Pons (tissue), 1 donor: ENCODE results near the gene IL1RL1.
"Not testable (repeated sequence)": the region's sequence is repeated elsewhere in the genome, so short reads cannot be mapped to it uniquely, and the experiment has no call there.

Source experiments
- DNase-seq: peaks from one replicate; pipeline ENCODE4 v3.0.0-alpha.2; 2016; ENCODE audit warnings: low spot score

Gene IL1RL1

GRCh38 chr2:102294802-102295489, 16.4 kb upstream of the IL1RL1 start:
- no peak for DNase-seq

DNA sequence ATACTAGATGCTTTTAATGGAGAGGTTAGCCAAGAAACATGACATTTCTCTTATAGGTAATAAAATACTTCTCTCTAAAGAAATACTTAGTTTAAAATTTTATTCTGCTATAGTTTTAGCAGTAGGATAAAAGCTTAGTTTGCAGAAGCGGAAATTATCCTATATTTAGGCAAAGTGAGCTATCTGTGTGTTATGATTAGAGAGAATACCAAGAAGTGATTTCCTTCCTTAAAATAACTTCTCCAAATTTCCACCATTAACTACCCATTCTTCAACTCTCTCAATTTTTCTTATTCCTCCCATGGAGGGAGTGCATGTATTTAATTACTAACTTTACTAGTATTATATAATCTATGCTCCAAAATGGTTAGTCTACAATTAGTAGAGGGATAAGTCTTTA, 15.8 kb upstream of the IL1RL1 start:
- no peak for DNase-seq

- DNase-seq: no peak
Observed at GRCh38 chr2:102296449-102296848, 14.9 kb upstream of the IL1RL1 start.

DNA sequence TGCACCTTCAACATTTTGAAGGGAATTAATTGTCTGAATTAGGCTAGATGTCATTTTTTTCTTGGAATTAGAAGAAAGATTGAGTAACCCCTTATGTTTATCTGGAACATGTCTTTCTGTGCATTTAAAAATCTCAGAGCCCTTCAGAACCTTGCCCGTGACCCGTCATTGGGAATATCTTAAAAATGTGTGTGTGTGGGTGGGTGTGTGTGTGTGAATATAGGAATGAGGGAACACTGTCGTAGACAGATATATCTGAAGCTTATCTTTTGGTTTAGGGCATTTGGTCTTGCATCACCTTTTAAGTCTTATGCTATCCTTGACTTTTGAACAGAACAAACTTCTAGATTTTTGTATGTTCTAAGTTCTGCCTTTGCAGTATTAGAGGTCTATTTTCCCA, 13.5 kb upstream of the IL1RL1 start:
- DNase-seq: no peak

- no peak for DNase-seq
Observed at GRCh38 chr2:102301867-102302362, 9.4 kb upstream of the IL1RL1 start.

- no peak for DNase-seq
Observed at GRCh38 chr2:102302458-102302857, 8.9 kb upstream of the IL1RL1 start.

DNA sequence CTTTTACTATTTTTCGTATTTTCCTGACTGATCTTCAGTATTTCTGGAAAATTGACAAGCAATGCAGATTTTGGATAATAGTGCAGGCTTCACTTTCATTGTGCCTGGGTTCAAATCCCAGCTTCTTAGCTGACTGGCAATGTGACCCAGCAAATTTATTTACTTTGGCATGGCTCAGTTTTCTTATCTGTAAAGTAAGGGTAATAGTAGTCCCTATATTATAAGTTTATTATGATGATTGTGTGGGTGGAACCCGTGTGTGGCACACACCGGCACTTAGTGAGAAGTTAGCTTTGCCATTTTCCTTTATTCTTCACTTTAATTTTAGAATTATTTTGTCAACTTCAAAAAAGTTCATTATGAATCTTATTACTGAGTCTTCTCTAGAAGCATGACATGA, 7.8 kb upstream of the IL1RL1 start:
- no peak for DNase-seq

- no peak for DNase-seq
Observed at GRCh38 chr2:102304268-102304667, 7.1 kb upstream of the IL1RL1 start.

DNA sequence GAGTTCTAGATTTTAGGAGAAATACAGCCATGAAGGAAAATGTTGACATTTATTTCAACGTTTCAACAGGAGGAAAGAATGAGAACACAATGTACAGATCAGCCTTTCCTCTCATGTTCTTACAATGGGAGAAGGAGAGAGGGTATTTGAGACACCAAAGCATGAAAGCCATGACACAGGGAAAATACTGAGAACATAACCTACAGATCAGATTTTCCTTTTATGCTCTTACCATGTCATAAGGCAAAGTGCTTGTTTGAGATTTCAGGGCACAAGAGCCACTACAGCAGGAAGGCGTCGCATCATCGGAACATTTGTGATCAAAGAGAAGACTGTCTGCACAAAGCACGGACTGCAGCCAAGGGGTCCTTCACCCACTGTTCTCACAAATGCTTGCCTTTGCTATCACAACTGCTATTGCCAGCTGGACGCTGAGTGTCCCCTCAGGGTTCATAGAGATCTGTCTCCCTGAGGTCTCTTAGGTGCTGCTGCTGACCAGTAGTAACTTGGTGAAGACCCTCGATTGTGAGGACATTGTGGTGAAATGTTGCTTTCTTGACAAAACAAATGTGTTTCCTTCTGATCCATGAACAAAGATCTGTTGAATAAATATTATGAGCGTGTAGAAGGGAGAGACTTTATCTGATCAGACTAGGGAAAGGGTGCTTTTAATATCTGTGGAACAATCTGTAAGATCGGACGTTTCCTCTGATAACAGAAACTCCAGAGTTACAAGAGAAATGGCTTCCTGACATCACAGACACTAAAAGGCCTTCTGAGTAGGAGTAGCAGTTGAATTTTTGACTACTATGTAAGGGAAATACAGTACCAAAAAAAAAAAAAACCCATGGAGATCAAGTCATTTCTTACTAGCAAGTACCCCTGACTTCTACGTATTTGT, 6.4 kb upstream of the IL1RL1 start:
- DNase-seq: no peak

- DNase-seq: no peak
Observed at GRCh38 chr2:102306125-102306524, 5.2 kb upstream of the IL1RL1 start.

GRCh38 chr2:102313025-102313424, 1.7 kb downstream of the IL1RL1 start:
- DNase-seq: no peak

DNA sequence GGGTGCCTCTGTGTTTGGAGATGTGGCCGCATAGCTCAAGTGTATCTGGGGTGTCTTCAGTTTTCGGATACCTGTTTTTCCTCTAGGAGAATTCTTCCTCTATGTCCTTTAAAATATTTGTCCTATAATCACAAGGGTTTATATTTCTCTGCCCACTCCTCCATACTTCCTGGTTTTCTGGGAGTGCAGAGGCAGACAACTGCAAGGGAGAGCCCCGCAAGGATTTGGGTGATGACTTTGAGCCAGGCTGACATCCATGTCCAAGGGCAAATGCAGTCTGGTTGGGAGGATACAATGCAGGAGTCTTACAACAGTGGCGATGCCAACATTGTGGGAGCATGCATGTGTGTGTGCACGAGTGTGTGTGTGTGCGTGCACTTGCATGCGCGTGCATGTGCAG, 2.1 kb downstream of the IL1RL1 start:
- no peak for DNase-seq

DNA sequence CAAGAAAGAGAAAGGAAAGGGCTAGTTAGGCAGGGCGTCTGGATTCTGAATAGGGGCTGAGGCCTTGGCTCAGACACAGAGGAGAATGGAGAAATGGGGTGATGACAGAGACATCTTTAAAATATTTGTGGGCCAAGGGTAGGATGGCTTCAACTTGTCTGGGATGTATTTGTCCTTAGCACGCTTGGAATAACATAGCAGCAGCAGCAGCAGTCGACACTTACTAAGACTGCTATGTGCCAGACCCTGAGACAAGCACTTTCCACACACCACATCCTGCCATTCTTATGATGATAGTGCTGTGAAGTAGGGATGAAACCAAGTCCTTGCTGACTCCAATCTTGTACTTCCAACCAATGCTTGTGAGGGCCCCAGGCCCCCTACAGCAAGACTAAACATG, 2.6 kb downstream of the IL1RL1 start:
- no peak for DNase-seq

GRCh38 chr2:102315921-102316320, 4.6 kb downstream of the IL1RL1 start:
- DNase-seq: no peak

GRCh38 chr2:102317715-102318114, 6.4 kb downstream of the IL1RL1 start:
- DNase-seq: no peak

- DNase-seq: no peak
Observed at GRCh38 chr2:102318437-102318836, 7.1 kb downstream of the IL1RL1 start.

- DNase-seq: no peak
Observed at GRCh38 chr2:102321941-102322719, 10.8 kb downstream of the IL1RL1 start.

DNA sequence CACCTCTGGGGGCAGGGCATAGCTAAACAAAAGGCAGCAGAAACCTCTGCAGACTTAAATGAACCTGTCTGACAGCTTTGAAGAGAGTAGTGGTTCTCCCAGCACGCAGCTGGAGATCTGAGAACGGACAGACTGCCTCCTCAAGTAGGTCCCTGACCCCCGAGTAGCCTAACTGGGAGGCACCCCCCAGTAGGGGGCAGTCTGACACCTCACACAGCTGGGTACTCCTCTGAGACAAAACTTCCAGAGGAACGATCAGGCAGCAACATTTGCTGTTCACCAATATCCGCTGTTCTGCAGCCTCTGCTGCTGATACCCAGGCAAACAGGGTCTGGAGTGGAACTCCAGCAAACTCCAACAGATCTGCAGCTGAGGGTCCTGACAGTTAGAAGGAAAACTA, 13.6 kb downstream of the IL1RL1 start:
- not testable (repeated sequence) for DNase-seq

- no peak for DNase-seq
Observed at GRCh38 chr2:102331311-102331980, 20.1 kb downstream of the IL1RL1 start.

GRCh38 chr2:102334486-102334885, 23.1 kb downstream of the IL1RL1 start:
- DNase-seq: no peak

DNA sequence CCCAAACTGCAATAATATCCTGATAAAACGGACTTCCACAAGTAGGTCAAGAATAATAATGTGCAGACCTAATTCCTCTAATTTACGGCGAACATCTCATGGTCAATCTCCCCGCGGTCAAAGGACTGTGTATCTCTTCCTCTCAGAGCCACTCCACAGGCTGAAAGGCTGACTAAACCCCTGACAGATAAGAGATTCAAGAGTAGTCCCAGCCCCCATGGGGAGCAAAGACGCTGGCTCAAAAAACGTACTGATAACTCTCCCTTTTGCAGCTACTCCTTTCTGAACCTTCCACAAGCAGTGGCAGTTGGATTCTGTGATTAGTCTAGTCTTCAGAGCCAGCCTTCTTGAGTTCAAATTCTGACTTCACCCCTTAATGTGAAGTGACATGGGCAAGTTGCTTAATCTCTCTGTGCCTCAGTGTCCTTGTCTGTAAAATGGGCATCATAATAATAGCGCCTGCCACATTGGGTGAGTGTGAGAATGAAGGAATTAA, 24.6 kb downstream of the IL1RL1 start:
- no peak for DNase-seq

- DNase-seq: no peak
Observed at GRCh38 chr2:102336502-102336945, 25.2 kb downstream of the IL1RL1 start.
